HepG2 (cell line): ENCODE results near the gene CABLES2. TPM values are rescaled to one million over a fixed set of nuclear protein-coding genes. Genes with fewer than 3 reads are reported as not detected.

Experiments
- BHLHE40 ChIP-seq: IDR thresholded peaks from 2 replicates; pipeline ENCODE4 v1.6.1; 2011; ENCODE audit warnings: low read length, improper control_type of control experiment
- DRAP1 ChIP-seq: IDR thresholded peaks from 2 replicates; pipeline ENCODE4 v1.6.1; 2016; ENCODE audit warnings: missing genetic modification reagents, missing compliant biosample characterization
- HMG20A ChIP-seq: IDR thresholded peaks from 2 replicates; pipeline ENCODE4 v1.6.1; 2016; ENCODE audit warnings: borderline replicate concordance
- MED1 ChIP-seq: sonication (generic); formaldehyde crosslinking; IDR thresholded peaks from 2 replicates; pipeline ENCODE4 v1.4.0; 2020; ENCODE audit warnings: missing genetic modification reagents
- NFE2 ChIP-seq: sonication (generic); formaldehyde crosslinking; IDR thresholded peaks from 2 replicates; pipeline ENCODE4 v1.4.0; 2020; ENCODE audit warnings: missing genetic modification reagents
- PHF8 ChIP-seq: sonication (generic); formaldehyde crosslinking; IDR thresholded peaks from 2 replicates; pipeline ENCODE4 v1.5.0; 2020; ENCODE audit warnings: missing genetic modification reagents
- RBFOX2 ChIP-seq: fragments of 200-400 bp; formaldehyde crosslinking; IDR thresholded peaks from 2 replicates; pipeline ENCODE4 v1.6.1; 2017; ENCODE audit warnings: low read depth, mild to moderate bottlenecking, low read length
- SATB2 ChIP-seq: sonication (generic); formaldehyde crosslinking; IDR thresholded peaks from 2 replicates; pipeline ENCODE4 v1.5.0; 2020; ENCODE audit warnings: missing genetic modification reagents
- SOX13 ChIP-seq, 3 experiments: fragments of 450-650 bp in 1 of 3; sonication (generic) in 1 of 3; formaldehyde crosslinking in 1 of 3; IDR thresholded peaks in 2 of 3; conservative IDR thresholded peaks in 1 of 3; 2 replicates each; pipeline versions ENCODE4 v1.5.0 to v1.6.1; 2016 to 2020; ENCODE audit warnings: antibody characterized with exemption in 1 of 3, mild to moderate bottlenecking in 1 of 3, missing compliant biosample characterization in 1 of 3, missing genetic modification reagents in 1 of 3, moderate library complexity in 1 of 3
- THAP11 ChIP-seq: IDR thresholded peaks from 2 replicates; pipeline ENCODE4 v1.6.1; 2016; ENCODE audit warnings: missing biosample characterization, missing genetic modification reagents
- TIGD3 ChIP-seq: sonication (generic); formaldehyde crosslinking; IDR thresholded peaks from 2 replicates; pipeline ENCODE4 v1.5.1; 2020; ENCODE audit warnings: mild to moderate bottlenecking, missing genetic modification reagents, borderline replicate concordance
- ZNF10 ChIP-seq: sonication (generic); formaldehyde crosslinking; IDR thresholded peaks from 2 replicates; pipeline ENCODE4 v1.4.0; 2020; ENCODE audit warnings: mild to moderate bottlenecking, low read depth, missing genetic modification reagents, borderline replicate concordance
- ZNF101 ChIP-seq: sonication (generic); formaldehyde crosslinking; IDR thresholded peaks from 2 replicates; pipeline ENCODE4 v1.4.0; 2020; ENCODE audit warnings: mild to moderate bottlenecking, low read depth, missing genetic modification reagents, borderline replicate concordance
- ZNF235 ChIP-seq: sonication (generic); formaldehyde crosslinking; IDR thresholded peaks from 2 replicates; pipeline ENCODE4 v1.8.1; 2023; ENCODE audit warnings: mild to moderate bottlenecking, missing genetic modification reagents, borderline replicate concordance
- ZNF350 ChIP-seq: sonication (generic); formaldehyde crosslinking; IDR thresholded peaks from 2 replicates; pipeline ENCODE4 v1.4.0; 2020; ENCODE audit warnings: mild to moderate bottlenecking, low read depth, missing genetic modification reagents, borderline replicate concordance
- ZNF678 ChIP-seq: sonication (generic); formaldehyde crosslinking; IDR thresholded peaks from 2 replicates; pipeline ENCODE4 v1.4.0; 2020; ENCODE audit warnings: mild to moderate bottlenecking, missing genetic modification reagents
- ZNF747 ChIP-seq: sonication (generic); formaldehyde crosslinking; IDR thresholded peaks from 2 replicates; pipeline ENCODE4 v1.8.1; 2023; ENCODE audit warnings: missing genetic modification reagents, mild to moderate bottlenecking, borderline replicate concordance
- polyA plus RNA-seq, 8 experiments: library from polyadenylated mRNA; depleted of rRNA in 3 of 8; stranded (reverse) in 7 of 8; unstranded in 1 of 8; fragments of >200 nt; fragmentation: Illumina TruSeq in 4 of 8; extraction: Trizol in 4 of 8; gene quantifications; 2 replicates each; pipeline versions ENCODE4 v1.2.1 to v1.2.3, GENCODE V29; 2011 to 2016; ENCODE audit warnings: low read depth in 4 of 8, missing spikeins in 1 of 8, mixed read lengths in 1 of 8; ENCODE audit not compliant: insufficient read depth in 1 of 8
- total RNA-seq, 5 experiments: library from RNA; depleted of rRNA; stranded (reverse); fragments of >200 nt; fragmentation: Illumina TruSeq; extraction: Trizol; gene quantifications; 2 replicates each; pipeline ENCODE4 v1.2.3, GENCODE V29; 2016; ENCODE audit warnings: low read depth in 1 of 5
- TF ChIP-seq, protein P1 (sequence below): sonication (generic); formaldehyde crosslinking; IDR thresholded peaks from 2 replicates; pipeline ENCODE4 v1.8.0; 2023; ENCODE audit warnings: mild to moderate bottlenecking, missing genetic modification reagents
- TF ChIP-seq, protein P2 (sequence below): sonication (generic); formaldehyde crosslinking; IDR thresholded peaks from 2 replicates; pipeline ENCODE4 v1.4.0; 2020; ENCODE audit warnings: missing genetic modification reagents
- TF ChIP-seq, protein P3 (sequence below): sonication (generic); formaldehyde crosslinking; conservative IDR thresholded peaks from 2 replicates; pipeline ENCODE4 v1.4.0; 2020; ENCODE audit warnings: mild to moderate bottlenecking, missing genetic modification reagents, moderate library complexity

CABLES2 gene
- total and polyA plus RNA-seq, 2 of the 13 experiments (the other 11 are each of a cell fraction or from before 2014, with no cell fraction given): 5.2 to 9.7 TPM

- TF ChIP-seq SOX13 (IDR thresholded peaks at IDR 0.05): peak; percentile 30; the same call in 1 of the 2 replicates
- TF ChIP-seq SOX13 (CRISPR knock-in tag; conservative IDR thresholded peaks at IDR 0.05 in 1 of 2, IDR thresholded peaks at IDR 0.05 in 1 of 2): peak in 1 of 2 experiments; percentile 39; a peak in 1 of 4 replicates
- no peak for TF ChIP-seq ZNF10 (CRISPR knock-in tag)
- TF ChIP-seq ZNF101 (CRISPR knock-in tag): peak; percentile 39; the same call in 1 of the 2 replicates
- TF ChIP-seq BHLHE40: no peak
- peak; percentile 93 for TF ChIP-seq DRAP1 (CRISPR knock-in tag)
- TF ChIP-seq, protein P1, sequence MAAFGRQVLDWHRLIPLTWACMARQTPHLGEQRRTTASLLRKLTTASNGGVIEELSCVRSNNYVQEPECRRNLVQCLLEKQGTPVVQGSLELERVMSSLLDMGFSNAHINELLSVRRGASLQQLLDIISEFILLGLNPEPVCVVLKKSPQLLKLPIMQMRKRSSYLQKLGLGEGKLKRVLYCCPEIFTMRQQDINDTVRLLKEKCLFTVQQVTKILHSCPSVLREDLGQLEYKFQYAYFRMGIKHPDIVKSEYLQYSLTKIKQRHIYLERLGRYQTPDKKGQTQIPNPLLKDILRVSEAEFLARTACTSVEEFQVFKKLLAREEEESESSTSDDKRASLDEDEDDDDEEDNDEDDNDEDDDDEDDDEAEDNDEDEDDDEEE (CRISPR knock-in tag): 0 out of 2 replicates have a peak, but pooled peaks have one; percentile 12
- TF ChIP-seq MED1 (CRISPR knock-in tag): peak; percentile 72
- TF ChIP-seq RBFOX2: peak; percentile 99
- TF ChIP-seq SATB2: no peak
- no peak for TF ChIP-seq HMG20A
- peak; percentile 68 for TF ChIP-seq ZNF747
- TF ChIP-seq PHF8 (CRISPR knock-in tag): peak; percentile 96
- TF ChIP-seq ZNF678 (CRISPR knock-in tag): no peak
- TF ChIP-seq, protein P2, sequence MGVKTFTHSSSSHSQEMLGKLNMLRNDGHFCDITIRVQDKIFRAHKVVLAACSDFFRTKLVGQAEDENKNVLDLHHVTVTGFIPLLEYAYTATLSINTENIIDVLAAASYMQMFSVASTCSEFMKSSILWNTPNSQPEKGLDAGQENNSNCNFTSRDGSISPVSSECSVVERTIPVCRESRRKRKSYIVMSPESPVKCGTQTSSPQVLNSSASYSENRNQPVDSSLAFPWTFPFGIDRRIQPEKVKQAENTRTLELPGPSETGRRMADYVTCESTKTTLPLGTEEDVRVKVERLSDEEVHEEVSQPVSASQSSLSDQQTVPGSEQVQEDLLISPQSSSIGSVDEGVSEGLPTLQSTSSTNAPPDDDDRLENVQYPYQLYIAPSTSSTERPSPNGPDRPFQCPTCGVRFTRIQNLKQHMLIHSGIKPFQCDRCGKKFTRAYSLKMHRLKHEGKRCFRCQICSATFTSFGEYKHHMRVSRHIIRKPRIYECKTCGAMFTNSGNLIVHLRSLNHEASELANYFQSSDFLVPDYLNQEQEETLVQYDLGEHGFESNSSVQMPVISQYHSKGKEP (CRISPR knock-in tag): 0 out of 2 replicates have a peak, but pooled peaks have one; percentile 43
- TF ChIP-seq NFE2: no peak; the same call in 1 of the 2 replicates
- peak; percentile 97 for TF ChIP-seq THAP11 (CRISPR knock-in tag)
- peak; percentile 97; the same call in 1 of the 2 replicates for TF ChIP-seq ZNF235 (CRISPR knock-in tag)
- peak; percentile 96 for TF ChIP-seq ZNF350 (CRISPR knock-in tag)
- no peak; the same call in 1 of the 2 replicates for TF ChIP-seq TIGD3 (CRISPR knock-in tag)
- TF ChIP-seq, protein P3, sequence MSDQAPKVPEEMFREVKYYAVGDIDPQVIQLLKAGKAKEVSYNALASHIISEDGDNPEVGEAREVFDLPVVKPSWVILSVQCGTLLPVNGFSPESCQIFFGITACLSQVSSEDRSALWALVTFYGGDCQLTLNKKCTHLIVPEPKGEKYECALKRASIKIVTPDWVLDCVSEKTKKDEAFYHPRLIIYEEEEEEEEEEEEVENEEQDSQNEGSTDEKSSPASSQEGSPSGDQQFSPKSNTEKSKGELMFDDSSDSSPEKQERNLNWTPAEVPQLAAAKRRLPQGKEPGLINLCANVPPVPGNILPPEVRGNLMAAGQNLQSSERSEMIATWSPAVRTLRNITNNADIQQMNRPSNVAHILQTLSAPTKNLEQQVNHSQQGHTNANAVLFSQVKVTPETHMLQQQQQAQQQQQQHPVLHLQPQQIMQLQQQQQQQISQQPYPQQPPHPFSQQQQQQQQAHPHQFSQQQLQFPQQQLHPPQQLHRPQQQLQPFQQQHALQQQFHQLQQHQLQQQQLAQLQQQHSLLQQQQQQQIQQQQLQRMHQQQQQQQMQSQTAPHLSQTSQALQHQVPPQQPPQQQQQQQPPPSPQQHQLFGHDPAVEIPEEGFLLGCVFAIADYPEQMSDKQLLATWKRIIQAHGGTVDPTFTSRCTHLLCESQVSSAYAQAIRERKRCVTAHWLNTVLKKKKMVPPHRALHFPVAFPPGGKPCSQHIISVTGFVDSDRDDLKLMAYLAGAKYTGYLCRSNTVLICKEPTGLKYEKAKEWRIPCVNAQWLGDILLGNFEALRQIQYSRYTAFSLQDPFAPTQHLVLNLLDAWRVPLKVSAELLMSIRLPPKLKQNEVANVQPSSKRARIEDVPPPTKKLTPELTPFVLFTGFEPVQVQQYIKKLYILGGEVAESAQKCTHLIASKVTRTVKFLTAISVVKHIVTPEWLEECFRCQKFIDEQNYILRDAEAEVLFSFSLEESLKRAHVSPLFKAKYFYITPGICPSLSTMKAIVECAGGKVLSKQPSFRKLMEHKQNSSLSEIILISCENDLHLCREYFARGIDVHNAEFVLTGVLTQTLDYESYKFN: peak; percentile 63
Measured at GRCh38 chr20:62386383-62387218, 20.5 kb downstream of the CABLES2 start, which contains the start of gene RPS21 (continued).
